ENCODE results near the gene ATP6V1B1.

Gene ATP6V1B1

GRCh38 chr2:70935468-70936164, at the start of gene ATP6V1B1:
ATP6V1B1 (plus strand) TSS chr2:70935900; CDS start chr2:70935955, 55 bp downstream.
- no peak for DNase-seq (ENCODE audit: low read depth)

- no peak for DNase-seq (ENCODE audit: low read depth)
Measured at GRCh38 chr2:70886541-70886987, 49.1 kb upstream of the ATP6V1B1 start.

GRCh38 chr2:70887208-70887549, 48.5 kb upstream of the ATP6V1B1 start:
- DNase-seq (ENCODE audit: low read depth), result no peak

- no peak for DNase-seq (ENCODE audit: low read depth)
Measured at GRCh38 chr2:70887550-70888246, 48.0 kb upstream of the ATP6V1B1 start.

GRCh38 chr2:70888366-70888922, 47.3 kb upstream of the ATP6V1B1 start:
- no peak for DNase-seq (ENCODE audit: low read depth)

- DNase-seq (ENCODE audit: low read depth), result no peak
Measured at GRCh38 chr2:70888923-70889715, 46.6 kb upstream of the ATP6V1B1 start.

GRCh38 chr2:70889716-70890037, 46.0 kb upstream of the ATP6V1B1 start:
- DNase-seq (ENCODE audit: low read depth), result no peak

GRCh38 chr2:70890469-70891065, 45.1 kb upstream of the ATP6V1B1 start:
- DNase-seq (ENCODE audit: low read depth), result no peak

GRCh38 chr2:70891572-70892357, 43.9 kb upstream of the ATP6V1B1 start:
- DNase-seq (ENCODE audit: low read depth), result no peak

GRCh38 chr2:70892750-70893149, 43.0 kb upstream of the ATP6V1B1 start:
- no peak for DNase-seq (ENCODE audit: low read depth)

GRCh38 chr2:70893186-70893585, 42.5 kb upstream of the ATP6V1B1 start:
- no peak for DNase-seq (ENCODE audit: low read depth)

- no peak for DNase-seq (ENCODE audit: low read depth)
Measured at GRCh38 chr2:70894765-70895164, 40.9 kb upstream of the ATP6V1B1 start.

GRCh38 chr2:70895249-70895648, 40.5 kb upstream of the ATP6V1B1 start:
- no peak for DNase-seq (ENCODE audit: low read depth)

- DNase-seq (ENCODE audit: low read depth), result no peak
Measured at GRCh38 chr2:70895998-70896764, 39.5 kb upstream of the ATP6V1B1 start.

- no peak for DNase-seq (ENCODE audit: low read depth)
Measured at GRCh38 chr2:70896765-70897202, 38.9 kb upstream of the ATP6V1B1 start.

GRCh38 chr2:70897203-70897976, 38.3 kb upstream of the ATP6V1B1 start:
- no peak for DNase-seq (ENCODE audit: low read depth)

GRCh38 chr2:70897977-70898226, 37.8 kb upstream of the ATP6V1B1 start:
- DNase-seq (ENCODE audit: low read depth), result no peak

GRCh38 chr2:70898363-70899240, 37.1 kb upstream of the ATP6V1B1 start:
- no peak for DNase-seq (ENCODE audit: low read depth)

All from activated gamma-delta T cell treated with anti-CD3 and anti-CD28 coated beads, Interleukin-2, amount 50 U/mL, for 16 hours (primary cell).